GM21381 (cell line): ENCODE results near the gene ASB4.
"Not testable (repeated sequence)": the region's sequence is repeated elsewhere in the genome, so short reads cannot be mapped to it uniquely, and the experiment has no call there.

Source experiments
- ATAC-seq: cut with Tn5 transposase; IDR thresholded peaks from one replicate; pipeline ENCODE4 v1.9.1; 2021; ENCODE audit warnings: mild to moderate bottlenecking, moderate library complexity; ENCODE audit not compliant: unreplicated experiment

The ASB4 gene

GRCh38 chr7:95478272-95479037 is 7.3 kb upstream of the ASB4 start:
- no peak for ATAC-seq

DNA sequence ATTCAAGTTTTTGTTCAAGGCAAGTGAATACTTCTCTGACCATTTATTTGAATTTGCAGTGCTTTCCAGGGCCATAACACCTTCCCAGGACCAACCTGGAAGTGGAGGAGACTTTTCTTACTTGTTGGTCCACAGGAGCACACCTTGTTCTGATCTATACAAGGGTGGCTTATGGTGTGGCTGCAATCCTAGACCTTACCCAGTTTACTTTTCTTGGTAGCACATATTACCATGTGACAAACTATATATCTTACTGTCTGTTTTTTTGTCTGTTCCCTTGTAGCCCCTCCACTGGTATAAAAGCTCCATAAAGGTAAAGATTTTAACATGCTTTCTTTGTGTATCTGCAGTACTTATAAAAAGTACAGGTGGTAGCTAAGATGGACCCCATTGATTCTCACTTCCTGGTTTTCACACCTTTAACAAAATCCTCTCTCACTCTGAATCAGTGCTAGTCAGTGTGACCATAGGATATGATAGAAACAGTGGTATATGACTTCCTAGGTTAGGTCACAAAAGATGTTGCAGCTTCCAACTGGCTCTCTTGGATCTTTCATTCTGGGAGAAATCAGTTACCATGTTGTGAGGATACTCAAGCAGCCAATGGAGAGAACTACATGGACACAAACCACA is 5.6 kb upstream of the ASB4 start:
- ATAC-seq = peak; percentile 64

- ATAC-seq = no peak
Observed at GRCh38 chr7:95481271-95482165, 4.2 kb upstream of the ASB4 start.

DNA sequence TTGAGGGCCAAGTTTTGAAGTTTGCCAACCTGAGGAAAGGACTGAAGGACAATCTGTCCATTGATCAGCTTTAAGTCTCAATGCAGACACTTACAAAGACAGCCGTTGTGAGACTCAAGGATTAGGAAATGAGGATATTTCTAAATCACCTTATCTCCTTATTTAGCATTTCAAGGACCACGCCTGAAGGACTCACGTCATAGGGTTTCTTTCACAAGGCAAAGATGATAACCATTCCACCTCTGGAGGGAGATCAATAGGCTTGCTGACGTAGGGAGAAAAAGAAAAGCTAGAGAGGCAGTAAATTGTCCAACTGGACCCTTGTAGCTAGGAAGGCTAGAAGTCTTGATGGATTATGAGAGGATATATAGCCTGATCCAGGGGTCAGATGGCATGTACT is 3.3 kb upstream of the ASB4 start:
- ATAC-seq = no peak

DNA sequence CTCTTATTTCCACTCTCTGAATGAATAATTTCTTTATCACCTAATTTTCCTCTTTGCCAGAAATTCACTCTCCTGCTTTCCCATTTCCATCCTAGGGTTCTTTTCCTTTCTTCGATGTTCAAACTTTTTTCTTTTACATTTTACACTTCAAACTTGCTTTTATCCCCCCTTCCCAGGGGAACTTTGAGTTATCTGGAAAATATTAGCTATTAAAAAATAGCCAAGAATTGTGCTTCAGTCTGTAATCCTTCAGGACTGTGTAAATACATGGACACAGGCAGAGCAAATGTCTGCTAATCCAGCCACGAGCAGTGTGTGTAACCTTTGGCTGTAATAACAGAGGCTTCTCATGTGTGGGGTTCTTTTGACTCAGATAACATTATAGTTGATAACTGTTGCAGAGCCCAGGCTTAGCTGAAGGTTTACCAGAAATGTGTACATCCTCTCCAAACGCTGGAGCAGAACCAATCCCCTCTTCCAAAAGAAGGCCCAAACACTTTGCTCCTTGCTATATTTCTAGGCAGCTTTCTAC is 4.6 kb downstream of the ASB4 start:
- no peak for ATAC-seq

- ATAC-seq = no peak
Observed at GRCh38 chr7:95491201-95491600, 5.5 kb downstream of the ASB4 start.

GRCh38 chr7:95491634-95492314 is 6.0 kb downstream of the ASB4 start:
- no peak for ATAC-seq

GRCh38 chr7:95493247-95493646 is 7.5 kb downstream of the ASB4 start:
- no peak for ATAC-seq

DNA sequence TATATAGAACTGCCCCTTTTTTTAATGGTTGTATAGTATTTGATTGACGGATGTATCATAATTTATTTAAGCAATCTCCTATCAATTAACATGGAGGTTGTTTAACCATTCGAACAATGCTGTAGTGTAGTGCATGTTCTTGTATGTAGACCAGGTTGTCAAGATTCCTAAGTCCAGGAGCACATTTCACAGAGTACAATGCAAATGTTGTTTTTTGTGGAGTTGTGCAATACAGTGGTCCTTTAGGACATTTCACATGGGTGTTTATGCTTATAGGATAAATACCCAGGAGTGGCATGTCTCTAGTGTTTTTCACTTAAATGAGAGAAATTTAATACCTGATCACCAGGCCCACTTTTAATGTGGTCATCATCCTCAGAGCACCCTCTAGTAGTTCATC is 8.1 kb downstream of the ASB4 start:
- no peak for ATAC-seq

GRCh38 chr7:95501261-95501832 is 15.6 kb downstream of the ASB4 start:
- peak; percentile 93 for ATAC-seq

- no peak for ATAC-seq
Observed at GRCh38 chr7:95502403-95502802, 16.7 kb downstream of the ASB4 start.

DNA sequence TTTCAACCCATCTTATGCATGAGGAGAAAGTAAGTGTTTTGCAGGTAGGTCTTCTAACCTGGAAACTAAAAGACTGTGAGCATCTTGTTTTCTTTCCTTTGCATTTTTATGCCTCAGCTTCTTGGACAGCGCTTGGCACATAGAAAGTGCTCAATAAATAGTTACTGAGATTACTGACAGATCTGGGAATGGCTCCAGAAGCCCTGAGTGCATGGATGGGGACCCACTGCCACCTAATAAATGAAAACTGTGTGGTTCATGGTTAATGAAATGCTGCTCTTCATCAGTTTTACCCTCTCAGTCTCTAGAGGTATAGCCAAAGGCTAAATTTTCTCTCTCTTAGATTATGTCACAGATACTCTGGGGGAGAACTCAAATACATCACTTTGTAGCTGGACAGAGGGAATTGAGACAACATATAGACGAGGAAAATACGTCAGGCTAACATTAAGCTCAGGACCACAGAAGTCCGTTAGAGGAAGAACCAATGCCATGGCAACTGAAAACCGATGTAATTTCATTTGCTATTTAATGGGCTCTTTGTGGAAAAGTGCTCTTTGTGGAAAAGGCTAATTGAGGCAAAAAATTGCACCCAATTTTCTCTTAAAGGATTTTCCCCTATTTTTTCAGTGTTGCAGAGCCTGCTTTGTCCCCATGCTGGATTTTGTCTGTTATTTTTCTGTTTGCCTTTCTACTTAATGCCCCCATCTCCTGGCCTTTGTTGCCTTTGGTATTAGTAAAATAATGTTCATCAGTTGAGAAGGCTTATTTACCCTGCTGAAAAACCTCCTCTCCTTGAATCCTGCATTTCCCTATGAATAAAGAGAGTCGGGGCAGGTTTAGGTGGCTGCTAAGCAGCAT is 17.8 kb downstream of the ASB4 start:
- ATAC-seq = no peak

DNA sequence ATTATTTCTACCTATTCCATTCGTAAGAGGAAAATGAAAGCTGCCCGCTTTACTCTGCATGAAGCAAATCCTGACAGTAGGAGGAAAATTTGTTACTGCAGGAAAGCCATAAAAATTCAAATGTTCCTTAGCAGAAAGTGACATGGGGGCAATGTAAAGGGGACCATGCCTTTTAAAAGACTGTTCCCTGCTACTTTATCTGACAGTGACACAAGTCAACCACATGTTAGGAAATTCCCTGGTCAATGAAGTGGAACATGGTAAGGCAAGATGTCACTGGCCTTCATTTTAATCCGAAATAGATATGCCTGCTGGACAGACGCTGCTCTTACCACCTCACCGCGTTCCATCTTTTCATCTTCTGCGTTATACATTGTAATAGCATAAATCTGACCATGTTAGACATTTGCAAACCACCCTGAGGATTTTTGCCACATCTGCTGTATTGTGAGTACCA is 18.4 kb downstream of the ASB4 start:
- not testable (repeated sequence) for ATAC-seq

DNA sequence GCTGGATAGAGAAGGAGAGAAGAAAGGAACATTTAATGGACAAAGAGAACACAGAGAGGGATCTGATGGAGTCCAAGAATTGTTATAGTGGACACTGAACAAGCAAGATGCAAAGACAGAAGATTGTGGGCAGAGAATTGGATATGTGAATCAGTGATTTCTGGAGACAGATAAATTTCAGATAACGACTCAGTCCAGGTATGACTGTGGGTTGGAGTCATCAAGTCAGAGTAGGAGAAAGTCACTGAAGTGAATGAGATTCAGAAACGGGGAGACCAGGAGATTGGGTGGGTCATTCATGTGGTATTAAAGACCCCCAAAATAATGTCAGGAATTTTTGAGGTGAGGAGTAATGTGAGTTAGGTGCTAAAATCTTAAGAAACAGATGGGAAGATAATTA is 23.0 kb downstream of the ASB4 start:
- no peak for ATAC-seq

- peak; percentile 38 for ATAC-seq
Observed at GRCh38 chr7:95509199-95509598, 23.5 kb downstream of the ASB4 start.

DNA sequence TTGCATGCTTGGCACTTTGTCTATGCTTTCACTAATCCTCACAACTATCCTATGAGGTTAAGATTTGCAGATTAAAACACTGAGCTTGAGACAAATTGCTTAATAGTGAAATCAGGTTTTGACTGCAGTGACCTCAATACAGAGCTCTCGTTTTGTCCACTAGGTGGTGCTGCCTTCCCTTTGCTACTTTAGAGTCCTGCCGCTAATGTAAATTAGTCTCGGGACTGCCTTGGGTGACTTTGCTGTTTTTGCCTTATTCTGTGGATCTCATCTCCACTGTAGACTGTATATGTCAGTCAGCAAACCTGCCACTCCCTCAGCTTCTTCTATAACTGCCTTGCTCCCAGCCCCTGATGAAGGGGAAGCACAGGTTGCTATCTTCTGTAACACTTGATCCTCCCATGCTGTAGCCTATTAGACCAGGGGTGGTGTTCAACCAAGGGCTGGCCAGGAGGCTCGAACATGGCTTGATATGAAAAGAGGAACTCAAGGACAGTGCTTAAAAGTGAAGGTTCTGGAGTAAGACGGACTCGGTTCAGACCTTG is 26.0 kb downstream of the ASB4 start:
- peak; percentile 83 for ATAC-seq

GRCh38 chr7:95517458-95517857 is 31.7 kb downstream of the ASB4 start:
- peak; percentile 75 for ATAC-seq

GRCh38 chr7:95517870-95518269 is 32.1 kb downstream of the ASB4 start:
- ATAC-seq = peak; percentile 46

DNA sequence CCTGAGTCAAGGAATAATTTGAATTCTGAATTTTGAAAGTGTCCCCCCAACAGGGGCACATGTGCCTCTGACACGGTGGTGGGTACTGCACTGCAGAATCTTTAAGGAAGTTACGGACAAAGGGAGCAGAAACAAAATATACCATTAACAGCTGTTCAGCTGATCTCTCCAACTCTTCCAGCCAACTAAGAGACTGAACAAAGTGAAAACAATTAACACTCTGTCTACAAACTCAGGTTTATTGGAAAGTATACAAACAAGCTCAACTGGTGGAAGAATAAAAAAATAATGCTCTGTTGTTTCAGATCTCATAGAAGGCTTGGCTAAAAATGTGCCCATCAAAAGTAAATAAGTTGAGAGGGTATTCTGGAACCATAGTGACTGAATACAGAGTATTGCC is 34.4 kb downstream of the ASB4 start:
- no peak for ATAC-seq
